GM12801 (cell line): Measurements from ENCODE around the gene SEC61G.

Experiments used
- TF ChIP-seq, protein P1 (sequence below): IDR thresholded peaks from one replicate; pipeline ENCODE4 v1.5.1; 2011; ENCODE audit warnings: control low read depth; ENCODE audit not compliant: insufficient read length; ENCODE audit errors: extremely low read depth

The SEC61G gene

DNA sequence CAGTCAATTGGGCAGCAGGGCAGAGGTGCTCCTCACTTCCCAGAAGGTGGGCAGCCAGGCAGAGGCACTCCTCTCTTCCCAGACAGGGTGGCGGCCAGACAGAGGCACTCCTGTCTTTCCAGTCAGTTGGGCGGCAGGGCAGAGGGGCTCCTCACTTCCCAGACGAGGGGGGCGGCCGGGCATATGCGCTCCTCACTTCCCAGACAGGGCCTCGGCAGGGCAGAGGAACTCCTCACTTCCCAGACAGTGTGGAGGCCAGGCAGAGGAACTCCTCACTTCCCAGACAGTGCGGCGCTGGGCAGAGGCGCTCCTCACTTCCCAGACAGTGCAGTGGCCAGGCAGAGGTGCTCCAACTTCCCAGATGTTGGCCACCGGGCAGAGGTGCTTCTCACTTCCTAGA, 33.4 kb upstream of the SEC61G start:
- TF ChIP-seq, protein P1, sequence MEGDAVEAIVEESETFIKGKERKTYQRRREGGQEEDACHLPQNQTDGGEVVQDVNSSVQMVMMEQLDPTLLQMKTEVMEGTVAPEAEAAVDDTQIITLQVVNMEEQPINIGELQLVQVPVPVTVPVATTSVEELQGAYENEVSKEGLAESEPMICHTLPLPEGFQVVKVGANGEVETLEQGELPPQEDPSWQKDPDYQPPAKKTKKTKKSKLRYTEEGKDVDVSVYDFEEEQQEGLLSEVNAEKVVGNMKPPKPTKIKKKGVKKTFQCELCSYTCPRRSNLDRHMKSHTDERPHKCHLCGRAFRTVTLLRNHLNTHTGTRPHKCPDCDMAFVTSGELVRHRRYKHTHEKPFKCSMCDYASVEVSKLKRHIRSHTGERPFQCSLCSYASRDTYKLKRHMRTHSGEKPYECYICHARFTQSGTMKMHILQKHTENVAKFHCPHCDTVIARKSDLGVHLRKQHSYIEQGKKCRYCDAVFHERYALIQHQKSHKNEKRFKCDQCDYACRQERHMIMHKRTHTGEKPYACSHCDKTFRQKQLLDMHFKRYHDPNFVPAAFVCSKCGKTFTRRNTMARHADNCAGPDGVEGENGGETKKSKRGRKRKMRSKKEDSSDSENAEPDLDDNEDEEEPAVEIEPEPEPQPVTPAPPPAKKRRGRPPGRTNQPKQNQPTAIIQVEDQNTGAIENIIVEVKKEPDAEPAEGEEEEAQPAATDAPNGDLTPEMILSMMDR: no peak

DNA sequence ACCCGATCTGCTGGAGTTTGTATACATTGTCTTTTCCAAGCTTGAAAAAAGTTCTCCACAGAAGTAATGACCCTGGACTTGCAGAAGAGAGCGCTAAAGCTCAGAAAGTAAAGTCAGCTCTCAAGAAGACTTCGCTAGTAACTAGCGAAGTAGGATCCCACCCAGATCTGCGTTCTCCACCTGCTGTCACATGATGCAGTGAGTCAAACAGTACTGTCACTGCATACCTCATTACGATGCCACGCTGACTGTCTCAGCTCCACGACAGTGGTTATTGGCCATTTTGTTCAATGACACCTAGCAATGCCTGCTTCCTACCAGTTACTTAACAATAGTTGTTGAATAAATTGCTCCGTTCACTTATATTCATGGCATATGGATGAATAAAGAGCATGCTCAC, 29.7 kb upstream of the SEC61G start:
- TF ChIP-seq, protein P1: no peak

DNA sequence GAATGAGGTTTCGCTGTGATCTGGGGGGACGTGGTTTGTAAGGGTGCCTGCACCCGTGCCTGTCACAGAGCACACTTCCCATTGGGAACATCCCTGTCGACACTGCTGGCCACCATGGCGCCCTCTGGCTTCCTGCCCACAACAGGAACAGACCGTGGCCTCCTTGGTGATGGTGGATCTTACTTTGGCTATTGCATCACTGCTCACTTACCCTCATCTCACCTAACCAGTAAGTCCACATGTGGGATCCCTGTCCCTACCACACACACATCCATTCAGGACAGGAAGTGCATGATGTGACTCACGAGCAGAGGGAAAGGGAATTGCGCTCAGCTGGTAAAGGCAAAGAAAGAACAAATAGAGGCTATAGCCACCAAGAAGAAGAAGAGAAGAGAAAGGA, 26.2 kb upstream of the SEC61G start:
- TF ChIP-seq, protein P1: no peak

DNA sequence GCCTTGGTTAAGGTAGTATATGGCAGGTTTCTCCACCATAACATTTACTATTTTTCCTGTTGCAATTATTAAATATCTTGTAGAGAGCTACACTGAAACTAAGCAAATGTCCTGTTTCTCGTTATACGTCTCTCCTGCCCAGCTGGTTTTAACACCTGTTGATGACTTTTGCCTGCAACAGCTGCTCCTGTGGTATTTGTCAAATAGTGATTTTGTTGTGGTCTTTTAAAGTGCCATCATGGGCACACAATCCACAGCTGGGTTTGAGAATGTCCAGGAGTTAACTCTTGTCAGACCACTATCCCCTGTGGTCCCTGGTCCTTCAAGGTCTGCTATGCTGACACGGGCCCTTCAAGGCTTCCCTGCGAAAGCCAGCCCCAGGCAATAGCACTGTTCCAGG, 24.9 kb upstream of the SEC61G start:
- TF ChIP-seq, protein P1: no peak

DNA sequence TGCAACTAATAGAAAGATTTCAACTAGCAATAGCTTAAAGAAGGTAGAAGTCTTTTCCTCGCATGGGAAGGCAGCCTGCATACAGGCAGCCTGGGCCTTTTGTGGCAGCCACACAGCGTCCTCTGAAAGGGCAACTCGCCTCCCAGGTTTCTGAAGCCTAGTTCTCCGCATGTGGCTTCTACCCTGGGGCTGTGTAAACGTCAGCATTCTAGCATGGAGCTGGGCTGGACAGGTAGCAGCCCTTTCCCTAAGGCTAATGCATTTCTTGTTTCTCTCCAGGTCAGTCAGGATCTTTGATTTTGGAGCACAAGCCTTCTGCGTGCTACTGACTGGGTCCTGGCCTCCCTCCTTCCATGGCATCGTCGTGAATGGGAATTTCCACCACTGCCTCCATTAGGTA, 23.8 kb upstream of the SEC61G start:
- TF ChIP-seq, protein P1: no peak

DNA sequence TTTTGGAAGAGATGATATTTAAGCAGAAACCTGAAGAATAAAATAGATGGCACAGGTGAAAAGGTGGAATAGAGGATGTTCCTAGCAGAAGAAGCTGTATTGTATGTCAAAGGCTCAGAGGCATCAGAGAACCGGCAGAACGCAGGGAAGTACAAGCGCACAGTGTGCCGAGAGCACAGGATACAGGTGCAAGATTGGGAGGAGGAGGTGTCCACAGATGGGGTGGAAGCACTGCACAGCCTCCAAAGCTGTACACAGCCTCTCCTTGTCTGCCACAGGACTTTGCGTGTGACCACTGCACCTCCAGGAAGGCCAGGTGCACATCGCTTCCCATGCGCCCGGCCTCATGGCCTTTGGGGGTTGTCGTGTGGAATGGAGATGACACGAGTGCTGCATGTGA, 23.3 kb upstream of the SEC61G start:
- TF ChIP-seq, protein P1: no peak

DNA sequence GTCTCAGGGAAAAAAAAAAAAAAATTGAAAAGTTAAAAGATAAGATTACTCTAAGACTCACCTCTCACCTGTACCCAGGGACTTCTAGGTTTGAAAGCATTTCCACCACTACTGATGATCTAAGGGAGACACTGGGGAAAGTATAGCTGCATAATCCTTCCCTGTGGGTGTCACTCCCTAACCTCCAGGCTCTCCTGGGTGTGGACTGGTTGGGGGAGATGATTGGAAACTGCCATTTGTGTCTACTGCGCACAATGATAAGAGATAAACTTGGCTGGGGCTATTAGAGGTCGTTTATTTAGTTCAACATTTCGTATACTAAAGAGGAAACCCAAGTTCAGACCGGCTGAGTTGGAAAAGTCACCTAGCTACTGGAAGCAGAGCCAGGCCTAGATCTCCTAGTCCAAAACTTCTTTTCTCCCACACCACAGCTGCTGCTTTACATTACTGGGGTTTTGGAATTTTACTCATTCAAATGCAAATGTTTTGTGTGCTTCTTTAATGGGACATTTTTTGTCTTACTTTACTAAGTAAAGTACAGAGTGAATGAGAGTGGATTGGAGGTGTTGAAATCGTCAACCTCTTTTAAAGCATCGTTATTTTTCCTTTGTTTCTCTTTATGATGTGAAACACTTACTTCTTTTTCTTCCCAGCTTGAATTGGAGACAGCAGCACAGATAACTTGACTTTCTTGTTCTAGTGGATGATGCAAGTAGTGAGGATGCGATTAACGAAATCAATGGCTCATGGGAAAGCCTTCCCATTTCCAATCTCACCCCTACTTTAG, 22.3 kb upstream of the SEC61G start:
- TF ChIP-seq, protein P1: no peak
